ENCODE data around the gene C16orf74.

The C16orf74 gene

DNA sequence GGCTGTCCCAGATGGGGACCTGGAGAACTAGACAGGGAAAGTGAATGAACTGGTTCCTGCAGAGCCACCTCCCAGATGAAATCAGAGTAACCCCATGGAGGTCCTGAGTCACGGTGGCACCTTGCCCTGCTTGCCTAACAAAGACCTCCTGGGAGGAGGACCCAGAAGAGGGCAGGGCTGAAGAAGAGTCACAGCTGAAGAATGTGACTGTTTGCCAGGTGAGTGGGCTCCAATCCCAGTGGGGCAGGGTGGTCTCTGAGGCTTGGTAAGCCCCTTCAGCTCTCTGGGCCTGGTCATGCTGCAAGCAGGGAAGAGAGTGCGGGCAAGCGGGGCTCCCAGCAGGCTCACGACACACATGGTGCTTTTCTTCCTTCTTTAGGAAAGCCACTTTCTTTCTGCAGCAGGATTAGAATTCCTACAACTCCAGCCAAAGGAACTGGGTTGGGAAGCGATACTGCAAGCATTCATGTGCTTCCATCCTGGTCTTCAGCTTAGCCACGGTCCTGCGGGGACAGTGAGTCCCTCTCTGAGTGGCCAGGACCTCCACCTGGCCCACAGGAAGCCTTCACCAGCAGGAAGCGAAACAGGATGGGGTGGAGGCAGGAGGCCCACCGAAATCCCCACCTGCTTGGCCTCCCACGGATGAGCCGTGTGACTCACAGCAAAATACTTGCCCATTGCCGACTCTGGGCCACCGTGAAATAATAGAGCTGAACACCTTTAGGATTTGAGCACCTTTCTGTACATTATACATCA, 4.3 kb downstream of the C16orf74 start:
- DNase-seq: no peak

GRCh38 chr16:85738923-85739715, 11.8 kb downstream of the C16orf74 start:
- DNase-seq: no peak

DNA sequence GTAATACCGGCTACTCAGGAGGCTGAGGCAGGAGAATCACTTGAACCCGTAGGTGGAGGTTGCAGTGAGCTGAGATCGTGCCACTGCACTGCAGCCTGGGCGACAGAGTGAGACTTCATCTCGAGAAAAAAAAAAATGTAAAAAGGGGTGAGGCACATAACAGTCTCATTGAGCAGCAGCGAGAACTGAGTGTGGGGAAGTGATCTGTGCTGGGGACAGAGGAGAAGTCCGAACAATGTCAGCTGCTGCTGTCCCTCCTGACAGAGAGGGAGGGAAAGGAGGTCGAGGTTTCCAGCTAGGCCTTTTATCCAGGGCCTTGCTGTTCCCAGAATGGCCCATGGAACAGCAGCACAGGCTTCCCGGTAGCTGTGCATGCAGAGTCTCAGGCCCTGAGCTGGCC, 14.0 kb downstream of the C16orf74 start:
- DNase-seq: no peak

- DNase-seq: no peak
Measured at GRCh38 chr16:85735946-85736345, 14.9 kb downstream of the C16orf74 start.

DNA sequence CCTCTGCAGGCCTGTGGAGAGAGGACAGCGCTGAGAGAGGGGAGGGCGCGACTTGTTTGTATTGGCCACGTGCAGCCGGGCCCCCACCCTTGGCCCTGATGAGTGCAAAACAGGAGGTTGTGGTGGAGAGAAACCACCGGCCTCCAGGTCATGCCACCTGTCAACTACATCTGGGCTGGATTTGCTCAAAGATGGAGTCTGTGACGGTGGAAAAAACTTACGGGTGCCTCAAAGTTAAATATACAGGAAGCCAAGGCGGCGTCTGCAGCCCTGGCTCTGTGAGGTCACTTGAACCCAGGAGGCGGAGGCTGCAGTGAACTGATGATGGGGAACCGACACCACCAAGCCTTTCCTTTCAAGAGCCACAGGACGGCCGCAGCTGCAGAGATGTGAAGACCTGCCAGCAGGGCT, 15.7 kb downstream of the C16orf74 start:
- peak in 4 of 5 donors; percentile 24 to 46 (median 33) for DNase-seq

- no peak for DNase-seq
Measured at GRCh38 chr16:85734311-85735017, 16.4 kb downstream of the C16orf74 start.

DNA sequence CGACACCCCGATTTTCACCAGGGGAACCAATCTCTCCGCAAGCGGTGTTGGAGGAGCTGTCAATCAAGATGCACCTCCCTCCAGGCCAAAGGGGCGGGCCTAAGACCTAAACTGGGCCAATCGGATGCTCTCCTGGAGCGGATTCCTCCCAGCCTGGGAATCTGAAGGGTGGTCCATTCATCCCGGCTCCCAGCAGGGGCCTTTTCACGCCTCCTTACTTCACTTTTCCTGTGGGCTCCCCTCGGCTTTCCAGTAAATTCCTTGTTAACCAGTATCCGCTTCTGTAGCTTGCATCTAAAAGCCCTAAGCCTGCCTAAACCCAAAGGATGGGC, 17.1 kb downstream of the C16orf74 start:
- no peak for DNase-seq

- DNase-seq: no peak
Measured at GRCh38 chr16:85733155-85733838, 17.6 kb downstream of the C16orf74 start.

- no peak for DNase-seq
Measured at GRCh38 chr16:85731179-85731578, 19.7 kb downstream of the C16orf74 start.

DNA sequence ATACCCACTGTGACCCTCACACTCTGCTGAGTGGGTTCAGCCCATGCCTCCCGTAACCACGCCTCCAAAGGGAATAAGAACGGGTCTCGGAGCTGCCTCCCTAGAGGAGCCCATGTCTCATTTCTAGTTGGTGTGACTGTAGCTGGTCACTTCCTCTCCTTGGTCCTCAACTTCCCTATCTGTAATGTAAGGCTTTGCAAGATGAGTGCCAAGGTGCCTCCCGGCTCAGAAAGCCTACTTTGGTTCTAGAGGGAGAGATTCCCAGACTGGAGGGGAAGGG, 20.8 kb downstream of the C16orf74 start:
- DNase-seq: no peak

GRCh38 chr16:85729452-85730185, 21.3 kb downstream of the C16orf74 start:
- no peak for DNase-seq

DNA sequence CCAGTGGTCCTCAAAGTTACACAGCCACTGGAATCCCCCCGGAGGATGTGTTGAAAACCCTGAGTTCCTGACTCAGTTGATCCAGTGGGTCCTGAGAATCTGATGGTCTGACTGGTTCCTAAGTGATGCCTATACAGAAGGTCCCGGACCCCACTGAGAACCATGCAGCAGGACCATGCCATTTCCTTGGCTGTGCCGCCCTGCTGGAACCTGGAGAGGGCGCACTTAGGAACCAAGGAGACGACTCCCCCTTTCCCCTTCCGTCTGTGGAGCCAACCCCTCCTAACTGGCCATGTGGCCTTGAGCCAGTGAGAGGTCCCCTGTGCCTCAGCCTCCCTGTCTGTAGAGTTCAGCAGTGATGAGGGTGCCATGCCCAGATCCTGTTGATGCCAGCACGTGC, 22.0 kb downstream of the C16orf74 start:
- DNase-seq: no peak

DNA sequence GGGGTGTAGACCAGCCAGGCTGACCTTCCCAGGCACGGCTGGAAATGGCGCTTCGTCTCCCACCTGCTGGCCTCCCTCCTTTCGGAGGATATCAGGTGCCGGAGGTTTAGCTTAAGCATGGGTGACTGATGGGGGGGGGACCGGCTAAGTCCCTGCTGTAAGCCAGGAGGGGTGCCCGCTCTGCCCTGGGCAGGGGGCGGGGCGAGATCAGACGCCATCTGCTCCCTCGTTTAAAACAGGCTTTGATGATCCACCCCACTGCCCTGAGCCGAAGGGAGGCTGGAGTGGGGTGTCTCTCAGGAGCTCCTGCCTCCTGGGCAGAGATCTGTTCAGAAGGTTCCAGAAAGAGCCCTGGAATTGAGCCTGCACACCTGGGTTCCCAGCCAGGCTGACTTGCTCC, 26.0 kb downstream of the C16orf74 start:
- no peak for DNase-seq

- DNase-seq: no peak
Measured at GRCh38 chr16:85724126-85724879, 26.6 kb downstream of the C16orf74 start.

- DNase-seq: no peak
Measured at GRCh38 chr16:85722128-85722893, 28.6 kb downstream of the C16orf74 start.

GRCh38 chr16:85720302-85720637, 30.6 kb downstream of the C16orf74 start:
- no peak for DNase-seq

DNA sequence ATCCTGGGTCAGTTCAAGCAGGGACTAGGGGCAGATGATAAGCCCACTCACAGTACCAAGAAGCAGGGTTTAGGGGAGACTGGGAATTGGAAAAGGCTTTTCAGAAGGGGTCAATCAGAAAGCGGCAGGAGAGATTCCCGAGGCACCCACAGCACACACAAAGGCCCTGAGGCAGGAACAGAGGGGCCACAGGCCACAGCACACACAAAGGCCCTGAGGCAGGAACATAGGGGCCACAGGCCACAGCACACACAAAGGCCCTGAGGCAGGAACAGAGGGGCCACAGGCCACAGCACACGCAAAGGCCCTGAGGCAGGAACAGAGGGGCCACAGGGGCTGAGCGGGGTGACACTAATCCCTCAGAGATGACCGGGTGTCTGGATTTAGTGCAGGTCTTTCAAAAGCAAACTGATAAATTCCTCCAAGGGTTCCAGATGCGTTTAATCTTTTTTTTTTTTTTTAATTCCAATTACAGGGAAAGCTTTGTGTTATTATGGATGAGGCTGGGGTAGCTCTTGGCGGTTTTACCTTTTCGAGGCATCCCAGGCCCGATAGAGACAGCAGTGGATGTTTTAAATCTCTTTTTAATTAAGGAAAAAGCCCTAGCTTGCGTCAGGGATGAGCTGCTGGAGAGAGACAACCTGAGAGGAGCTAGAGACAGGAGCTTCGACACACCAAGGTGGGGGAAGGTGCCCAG, 31.1 kb downstream of the C16orf74 start:
- DNase-seq: no peak

- no peak for DNase-seq
Measured at GRCh38 chr16:85718682-85719081, 32.2 kb downstream of the C16orf74 start.

- DNase-seq: no peak
Measured at GRCh38 chr16:85718153-85718477, 32.8 kb downstream of the C16orf74 start.

GRCh38 chr16:85717393-85718152, 33.3 kb downstream of the C16orf74 start:
- peak in 4 of 5 donors; percentile 36 to 54 (median 48) for DNase-seq

Data from T-helper 1 cell (primary cell).